Panc1 (cell line): ENCODE data around the gene RGN. TPM values are rescaled to one million over a fixed set of nuclear protein-coding genes. Genes with fewer than 3 reads are reported as not detected.

ENCODE experiments used
- total RNA-seq: library from RNA; stranded (reverse); gene quantifications from one replicate; pipeline ENCODE4 v1.2.1, GENCODE V29; 2021; ENCODE audit not compliant: unreplicated experiment

RGN gene
- total RNA-seq, 1 experiment from 2014 or later: 3.4 TPM

Other genes with a start within 250 kb of the RGN start
- 17.3 TPM for gene RP2, start 241.4 kb upstream of the RGN start, total RNA-seq
- gene JADE3, start 166.0 kb upstream of the RGN start, total RNA-seq: 22.2 TPM
- 109 TPM for gene NDUFB11, start 66.3 kb downstream of the RGN start, total RNA-seq
- gene RBM10, start 66.8 kb downstream of the RGN start, total RNA-seq: 47.1 TPM
- 302 TPM for gene UBA1, start 115.4 kb downstream of the RGN start, total RNA-seq
- gene CDK16, start 140.2 kb downstream of the RGN start, total RNA-seq: 134 TPM
- 82.4 TPM for gene USP11, start 154.6 kb downstream of the RGN start, total RNA-seq